HFF-Myc (cell line): ENCODE results near the gene SOCS4.

Source experiments
- DNase-seq: peaks from one replicate; pipeline ENCODE4 v3.0.0-alpha.2; 2011; ENCODE audit warnings: low read depth; ENCODE audit errors: extremely low read depth
- H3K4me3 ChIP-seq: replicated peaks from 2 replicates; pipeline ENCODE4 v1.5.1; 2011; ENCODE audit warnings: low read depth, mild to moderate bottlenecking, control low read depth, low read length
- CTCF ChIP-seq: IDR thresholded peaks from 2 replicates; pipeline ENCODE4 v1.5.1; 2012; ENCODE audit warnings: mild to moderate bottlenecking, low read depth, low read length, control low read depth; ENCODE audit errors: missing control alignments

SOCS4 gene, protein sequence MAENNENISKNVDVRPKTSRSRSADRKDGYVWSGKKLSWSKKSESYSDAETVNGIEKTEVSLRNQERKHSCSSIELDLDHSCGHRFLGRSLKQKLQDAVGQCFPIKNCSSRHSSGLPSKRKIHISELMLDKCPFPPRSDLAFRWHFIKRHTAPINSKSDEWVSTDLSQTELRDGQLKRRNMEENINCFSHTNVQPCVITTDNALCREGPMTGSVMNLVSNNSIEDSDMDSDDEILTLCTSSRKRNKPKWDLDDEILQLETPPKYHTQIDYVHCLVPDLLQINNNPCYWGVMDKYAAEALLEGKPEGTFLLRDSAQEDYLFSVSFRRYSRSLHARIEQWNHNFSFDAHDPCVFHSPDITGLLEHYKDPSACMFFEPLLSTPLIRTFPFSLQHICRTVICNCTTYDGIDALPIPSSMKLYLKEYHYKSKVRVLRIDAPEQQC

DNA sequence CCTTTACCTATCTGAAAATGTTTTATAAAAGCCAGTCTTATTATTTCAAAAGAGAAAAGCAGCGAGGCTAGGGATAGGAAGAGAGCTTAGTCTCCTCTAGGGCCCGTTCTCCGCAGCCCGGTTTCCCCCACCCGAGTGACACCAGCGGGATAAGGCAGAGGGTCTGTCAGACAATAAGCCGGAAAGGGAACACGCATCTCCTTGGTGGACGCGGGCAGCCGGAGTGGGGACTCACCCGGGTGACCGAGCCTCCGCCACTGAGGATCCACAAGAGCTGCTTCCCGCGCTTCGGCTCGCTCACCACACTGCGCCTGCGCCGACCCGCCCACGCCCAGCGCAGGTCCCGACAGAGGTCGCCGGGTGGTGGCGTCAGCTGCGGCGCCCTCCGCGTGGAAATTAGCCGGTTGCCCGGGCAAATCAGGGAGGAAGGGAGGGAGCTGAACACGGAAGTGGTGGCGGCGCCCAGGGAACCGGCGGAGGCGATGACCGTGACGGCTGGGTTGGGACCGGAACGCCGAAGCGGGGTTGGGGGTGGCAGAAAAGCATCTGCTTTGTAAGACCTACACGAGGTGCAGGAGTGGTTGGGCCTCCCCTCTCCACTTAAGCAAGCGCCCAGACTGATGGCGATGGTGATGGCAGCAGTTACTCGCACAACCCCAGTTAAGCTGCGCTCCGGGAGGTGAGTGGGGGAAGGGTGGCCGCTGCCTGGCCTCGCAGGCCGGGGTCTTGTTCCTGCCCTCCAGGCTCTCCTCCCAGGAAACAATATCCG is at the start of gene SOCS4, which contains the start of gene WDHD1:
SOCS4 (plus strand) TSS at position 444 of the 769 bp plus-strand sequence. CDS start 15,806 bp downstream, outside the sequence.
WDHD1 (minus strand) TSS at position 307 of the 769 bp plus-strand sequence. CDS start 312 bp downstream, outside the sequence.
- H3K4me3 ChIP-seq = peak within 1 kb of the TSS; percentile 73
- DNase-seq = peak; percentile 77
- TF ChIP-seq CTCF = no peak

DNA sequence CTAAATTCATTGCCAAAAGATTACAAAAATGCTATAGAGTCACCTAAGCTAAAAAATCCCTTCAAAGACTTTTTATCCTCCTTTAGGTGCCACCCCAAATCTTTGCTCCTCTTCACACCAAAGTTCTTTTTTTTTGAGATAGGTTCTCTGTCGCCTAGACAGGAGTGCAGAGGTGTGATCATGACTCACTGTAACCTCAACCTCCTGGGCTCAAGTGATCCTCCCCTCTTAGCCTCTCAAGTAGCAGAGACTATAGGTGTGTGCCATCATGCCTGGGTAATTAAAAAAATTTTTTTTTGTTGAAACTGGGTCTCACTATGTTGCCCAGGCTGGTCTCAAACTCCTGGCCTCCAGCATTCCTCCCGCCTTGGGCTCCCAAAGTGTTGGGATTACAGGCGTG is 48.0 kb upstream of the SOCS4 start:
- DNase-seq = no peak
- no peak overlapping the region for H3K4me3 ChIP-seq
- no peak for TF ChIP-seq CTCF

DNA sequence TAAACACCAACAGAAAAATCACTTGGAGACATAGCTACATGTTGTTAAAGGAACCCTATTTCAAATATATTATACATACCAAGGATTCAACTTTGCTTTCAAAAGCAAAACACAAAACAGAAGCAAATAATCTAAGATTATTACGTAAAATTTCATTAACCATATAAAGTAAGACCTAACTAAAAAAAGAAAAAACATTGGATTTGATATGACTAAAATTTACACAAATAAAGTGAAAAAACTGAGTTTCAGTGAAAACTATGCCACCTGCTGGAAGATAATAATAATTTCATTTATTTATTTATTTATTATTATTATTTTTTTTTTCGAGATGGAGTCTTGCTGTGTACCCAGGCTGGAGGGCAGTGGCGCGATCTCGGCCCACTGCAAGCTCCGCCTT is 45.3 kb upstream of the SOCS4 start:
- TF ChIP-seq CTCF = no peak
- no peak for DNase-seq
- no peak overlapping the region for H3K4me3 ChIP-seq

DNA sequence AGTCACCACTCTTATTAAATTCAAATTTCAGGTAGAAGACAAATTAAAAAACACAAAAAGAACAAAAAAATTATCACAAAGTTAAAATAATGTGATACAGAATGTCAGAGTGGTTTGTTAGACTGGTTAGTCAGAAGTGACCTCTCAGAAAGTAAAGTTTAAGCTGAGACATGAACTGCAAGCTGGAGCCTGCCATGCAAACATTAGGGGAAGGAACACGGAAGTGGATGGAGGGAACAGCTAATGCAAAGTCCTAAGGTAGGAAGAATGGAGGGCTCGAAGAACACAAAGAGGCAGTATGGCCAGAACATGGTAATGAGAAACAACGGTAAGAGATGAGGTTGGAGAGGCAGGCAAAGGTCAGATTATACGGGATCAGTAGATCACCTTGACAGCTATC is 41.9 kb upstream of the SOCS4 start:
- no peak overlapping the region for H3K4me3 ChIP-seq
- TF ChIP-seq CTCF = no peak
- no peak for DNase-seq

- H3K4me3 ChIP-seq = no peak overlapping the region
- no peak for DNase-seq
- TF ChIP-seq CTCF = no peak
These were observed 26.7 kb upstream of the SOCS4 start for GRCh38 chr14:55000381-55000780.

DNA sequence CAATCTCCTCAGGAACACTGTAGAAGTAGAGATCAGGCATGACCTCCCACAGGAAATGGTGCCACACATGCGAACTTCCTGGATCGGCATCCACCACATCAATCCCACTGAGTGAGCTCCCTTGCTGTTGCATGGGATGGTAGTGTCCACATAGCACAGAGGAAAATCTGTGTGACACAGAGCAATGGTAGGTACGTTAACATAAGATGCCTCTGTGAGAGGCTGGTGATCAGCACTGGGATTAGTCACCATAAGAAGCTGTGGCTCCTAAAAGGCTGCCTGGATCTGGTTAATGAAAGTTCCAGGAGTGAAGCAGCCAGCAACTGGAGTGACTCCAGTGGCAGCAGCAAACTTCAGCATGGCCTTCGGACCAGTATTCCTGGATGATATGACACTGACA is 22.0 kb upstream of the SOCS4 start:
- TF ChIP-seq CTCF = no peak
- no peak for DNase-seq

More for the DNA sequence above, 22.0 kb upstream of the SOCS4 start:
- no peak overlapping the region for H3K4me3 ChIP-seq
